GM23338 (cell line): ENCODE results near the gene ATG7. TPM values are rescaled to one million over a fixed set of nuclear protein-coding genes. Genes with fewer than 3 reads are reported as not detected.

Experiments used
- ATAC-seq: fragments of 200-7000 bp; cut with Tn5 transposase; 3 replicates; pipeline ENCODE4 v1.9.1; 2020
- DNase-seq: peaks from one replicate; pipeline ENCODE4 v3.0.0-alpha.2; 2015; ENCODE audit warnings: low spot score
- H2AFZ ChIP-seq: fragments of 200-600 bp; sonication (generic); 2 replicates; pipeline ENCODE4 v1.8.0; 2016; ENCODE audit warnings: antibody characterized with exemption, mild to moderate bottlenecking, moderate library complexity
- H3F3A ChIP-seq: fragments of 200-600 bp; sonication (generic); replicated peaks from 2 replicates; pipeline ENCODE4 v1.8.0; 2017; ENCODE audit warnings: antibody characterized with exemption, mixed run types, low read depth
- H3K27ac ChIP-seq: fragments of 200-600 bp; sonication (generic); 2 replicates; pipeline ENCODE4 v1.6.1; 2016; ENCODE audit warnings: low read depth
- H3K27me3 ChIP-seq: fragments of 200-600 bp; sonication (generic); 2 replicates; pipeline ENCODE4 v1.8.0; 2016; ENCODE audit warnings: mild to moderate bottlenecking, mixed run types, moderate library complexity; ENCODE audit not compliant: insufficient read depth
- H3K36me3 ChIP-seq: fragments of 200-600 bp; sonication (generic); 2 replicates; pipeline ENCODE4 v1.8.0; 2016; ENCODE audit warnings: mild to moderate bottlenecking; ENCODE audit not compliant: insufficient read depth
- H3K4me1 ChIP-seq: fragments of 200-600 bp; sonication (generic); 2 replicates; pipeline ENCODE4 v1.8.0; 2016; ENCODE audit warnings: mild to moderate bottlenecking, moderate library complexity; ENCODE audit not compliant: insufficient read depth
- H3K4me2 ChIP-seq: fragments of 200-600 bp; sonication (generic); 2 replicates; pipeline ENCODE4 v1.7.1; 2017; ENCODE audit warnings: mixed run types
- H3K4me3 ChIP-seq: fragments of 200-600 bp; sonication (generic); 2 replicates; pipeline ENCODE4 v1.6.1; 2016; ENCODE audit warnings: mixed run types
- H3K79me2 ChIP-seq: fragments of 200-600 bp; sonication (generic); replicated peaks from 2 replicates; pipeline ENCODE4 v1.8.0; 2017; ENCODE audit warnings: mild to moderate bottlenecking; ENCODE audit not compliant: insufficient read depth
- H3K9me2 ChIP-seq: fragments of 200-600 bp; sonication (generic); 2 replicates; pipeline ENCODE4 v1.8.0; 2017; ENCODE audit not compliant: insufficient read depth
- H4K20me1 ChIP-seq: fragments of 200-600 bp; sonication (generic); replicated peaks from 2 replicates; pipeline ENCODE4 v1.8.0; 2017; ENCODE audit warnings: mild to moderate bottlenecking; ENCODE audit not compliant: insufficient read depth
- H3K27ac Mint-ChIP-seq: 2 replicates; pipeline ENCODE4 v1.8.0; 2020; ENCODE audit warnings: inconsistent platforms, mild to moderate bottlenecking, moderate library complexity, mixed read lengths
- H3K27me3 Mint-ChIP-seq: 3 replicates; pipeline ENCODE4 v1.8.0; 2022; ENCODE audit warnings: low read depth, mild to moderate bottlenecking, moderate library complexity, mixed read lengths, inconsistent platforms; ENCODE audit not compliant: insufficient read depth, poor library complexity
- H3K36me3 Mint-ChIP-seq: 3 replicates; pipeline ENCODE4 v1.8.0; 2021; ENCODE audit warnings: low read depth, mild to moderate bottlenecking, inconsistent platforms, moderate library complexity, mixed read lengths
- H3K4me1 Mint-ChIP-seq: 3 replicates; pipeline ENCODE4 v1.8.0; 2020; ENCODE audit warnings: mild to moderate bottlenecking, inconsistent platforms, mixed read lengths
- H3K4me3 Mint-ChIP-seq: 3 replicates; pipeline ENCODE4 v1.8.0; 2021; ENCODE audit warnings: moderate library complexity, mild to moderate bottlenecking, inconsistent platforms, mixed read lengths
- H3K9me3 Mint-ChIP-seq: 3 replicates; pipeline ENCODE4 v1.8.0; 2020; ENCODE audit warnings: moderate library complexity, mild to moderate bottlenecking, inconsistent platforms, mixed read lengths
- CREB1 ChIP-seq: fragments of 250-450 bp; sonication (Bioruptor Pico); IDR thresholded peaks from 2 replicates; pipeline ENCODE4 v1.5.0; 2020; ENCODE audit warnings: low read depth, mild to moderate bottlenecking, moderate library complexity
- ETS1 ChIP-seq: IDR thresholded peaks from 2 replicates; pipeline ENCODE4 v1.6.1; 2016; ENCODE audit warnings: antibody characterized with exemption
- EZH2phosphoT487 ChIP-seq: fragments of 200-600 bp; sonication (generic); IDR thresholded peaks from one replicate; pipeline ENCODE4 v1.8.1; 2018; ENCODE audit warnings: antibody characterized with exemption; ENCODE audit not compliant: unreplicated experiment
- NANOG ChIP-seq: IDR thresholded peaks from 2 replicates; pipeline ENCODE4 v1.6.1; 2016; ENCODE audit warnings: antibody characterized with exemption, borderline replicate concordance
- STAT1 ChIP-seq: IDR thresholded peaks from one replicate; pipeline ENCODE4 v1.6.1; 2016; ENCODE audit warnings: antibody characterized with exemption; ENCODE audit not compliant: unreplicated experiment
- ZNF114 ChIP-seq: fragments of 250-450 bp; sonication (Bioruptor Pico); IDR thresholded peaks from 2 replicates; pipeline ENCODE4 v1.5.0; 2020; ENCODE audit warnings: mild to moderate bottlenecking, moderate library complexity
- ZNF331 ChIP-seq: fragments of 250-450 bp; sonication (Bioruptor Pico); IDR thresholded peaks from 2 replicates; pipeline ENCODE4 v1.5.0; 2020; ENCODE audit warnings: low read depth, mild to moderate bottlenecking, moderate library complexity
- polyA plus RNA-seq: library from polyadenylated mRNA; unstranded; fragments of >200 nt; fragmentation: Nextera tagmentation; extraction: Ambion mirVana; gene quantifications from 2 replicates; pipeline ENCODE4 v1.2.1, GENCODE V29; 2016
- total RNA-seq: library from RNA; depleted of rRNA; stranded (reverse); fragments of >200 nt; shearing (Covaris generic); gene quantifications from 2 replicates; pipeline ENCODE4 v1.2.3, GENCODE V29; 2014
- TF ChIP-seq, protein P1 (sequence below): fragments of 250-450 bp; sonication (Bioruptor Pico); IDR thresholded peaks from 2 replicates; pipeline ENCODE4 v1.5.0; 2020; ENCODE audit warnings: mild to moderate bottlenecking, moderate library complexity

ATG7 gene
- total and polyA plus RNA-seq, 2 experiments from 2014 or later: 16.2 to 36.7 TPM

- TF ChIP-seq, protein P1, sequence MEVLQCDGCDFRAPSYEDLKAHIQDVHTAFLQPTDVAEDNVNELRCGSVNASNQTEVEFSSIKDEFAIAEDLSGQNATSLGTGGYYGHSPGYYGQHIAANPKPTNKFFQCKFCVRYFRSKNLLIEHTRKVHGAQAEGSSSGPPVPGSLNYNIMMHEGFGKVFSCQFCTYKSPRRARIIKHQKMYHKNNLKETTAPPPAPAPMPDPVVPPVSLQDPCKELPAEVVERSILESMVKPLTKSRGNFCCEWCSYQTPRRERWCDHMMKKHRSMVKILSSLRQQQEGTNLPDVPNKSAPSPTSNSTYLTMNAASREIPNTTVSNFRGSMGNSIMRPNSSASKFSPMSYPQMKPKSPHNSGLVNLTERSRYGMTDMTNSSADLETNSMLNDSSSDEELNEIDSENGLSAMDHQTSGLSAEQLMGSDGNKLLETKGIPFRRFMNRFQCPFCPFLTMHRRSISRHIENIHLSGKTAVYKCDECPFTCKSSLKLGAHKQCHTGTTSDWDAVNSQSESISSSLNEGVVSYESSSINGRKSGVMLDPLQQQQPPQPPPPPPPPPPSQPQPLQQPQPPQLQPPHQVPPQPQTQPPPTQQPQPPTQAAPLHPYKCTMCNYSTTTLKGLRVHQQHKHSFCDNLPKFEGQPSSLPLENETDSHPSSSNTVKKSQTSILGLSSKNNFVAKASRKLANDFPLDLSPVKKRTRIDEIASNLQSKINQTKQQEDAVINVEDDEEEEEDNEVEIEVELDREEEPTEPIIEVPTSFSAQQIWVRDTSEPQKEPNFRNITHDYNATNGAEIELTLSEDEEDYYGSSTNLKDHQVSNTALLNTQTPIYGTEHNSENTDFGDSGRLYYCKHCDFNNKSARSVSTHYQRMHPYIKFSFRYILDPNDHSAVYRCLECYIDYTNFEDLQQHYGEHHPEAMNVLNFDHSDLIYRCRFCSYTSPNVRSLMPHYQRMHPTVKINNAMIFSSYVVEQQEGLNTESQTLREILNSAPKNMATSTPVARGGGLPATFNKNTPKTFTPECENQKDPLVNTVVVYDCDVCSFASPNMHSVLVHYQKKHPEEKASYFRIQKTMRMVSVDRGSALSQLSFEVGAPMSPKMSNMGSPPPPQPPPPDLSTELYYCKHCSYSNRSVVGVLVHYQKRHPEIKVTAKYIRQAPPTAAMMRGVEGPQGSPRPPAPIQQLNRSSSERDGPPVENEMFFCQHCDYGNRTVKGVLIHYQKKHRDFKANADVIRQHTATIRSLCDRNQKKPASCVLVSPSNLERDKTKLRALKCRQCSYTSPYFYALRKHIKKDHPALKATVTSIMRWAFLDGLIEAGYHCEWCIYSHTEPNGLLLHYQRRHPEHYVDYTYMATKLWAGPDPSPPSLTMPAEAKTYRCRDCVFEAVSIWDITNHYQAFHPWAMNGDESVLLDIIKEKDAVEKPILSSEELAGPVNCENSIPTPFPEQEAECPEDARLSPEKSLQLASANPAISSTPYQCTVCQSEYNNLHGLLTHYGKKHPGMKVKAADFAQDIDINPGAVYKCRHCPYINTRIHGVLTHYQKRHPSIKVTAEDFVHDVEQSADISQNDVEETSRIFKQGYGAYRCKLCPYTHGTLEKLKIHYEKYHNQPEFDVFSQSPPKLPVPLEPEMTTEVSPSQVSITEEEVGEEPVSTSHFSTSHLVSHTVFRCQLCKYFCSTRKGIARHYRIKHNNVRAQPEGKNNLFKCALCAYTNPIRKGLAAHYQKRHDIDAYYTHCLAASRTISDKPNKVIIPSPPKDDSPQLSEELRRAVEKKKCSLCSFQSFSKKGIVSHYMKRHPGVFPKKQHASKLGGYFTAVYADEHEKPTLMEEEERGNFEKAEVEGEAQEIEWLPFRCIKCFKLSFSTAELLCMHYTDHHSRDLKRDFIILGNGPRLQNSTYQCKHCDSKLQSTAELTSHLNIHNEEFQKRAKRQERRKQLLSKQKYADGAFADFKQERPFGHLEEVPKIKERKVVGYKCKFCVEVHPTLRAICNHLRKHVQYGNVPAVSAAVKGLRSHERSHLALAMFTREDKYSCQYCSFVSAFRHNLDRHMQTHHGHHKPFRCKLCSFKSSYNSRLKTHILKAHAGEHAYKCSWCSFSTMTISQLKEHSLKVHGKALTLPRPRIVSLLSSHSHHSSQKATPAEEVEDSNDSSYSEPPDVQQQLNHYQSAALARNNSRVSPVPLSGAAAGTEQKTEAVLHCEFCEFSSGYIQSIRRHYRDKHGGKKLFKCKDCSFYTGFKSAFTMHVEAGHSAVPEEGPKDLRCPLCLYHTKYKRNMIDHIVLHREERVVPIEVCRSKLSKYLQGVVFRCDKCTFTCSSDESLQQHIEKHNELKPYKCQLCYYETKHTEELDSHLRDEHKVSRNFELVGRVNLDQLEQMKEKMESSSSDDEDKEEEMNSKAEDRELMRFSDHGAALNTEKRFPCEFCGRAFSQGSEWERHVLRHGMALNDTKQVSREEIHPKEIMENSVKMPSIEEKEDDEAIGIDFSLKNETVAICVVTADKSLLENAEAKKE: no peak
- TF ChIP-seq EZH2phosphoT487: no peak
- TF ChIP-seq ZNF114: no peak
These were observed 84.1 kb downstream of the ATG7 start (continued) for GRCh38 chr3:11356269-11356668.

- H2AFZ ChIP-seq: no peak overlapping the region
- H3K4me1 ChIP-seq: peaks cover 8% of the 10 kb centered on the region; the same call in 1 of the 2 replicates
- H3K4me2 ChIP-seq: no peak overlapping the region
- Mint-ChIP-seq H3K4me1 (peaks cover 14% of the 10 kb centered on the region), H3K27me3 (peaks cover 3% of the 10 kb centered on the region), H3K36me3 (0 out of 3 replicates have a peak, but pooled peaks cover 8% of the 10 kb centered on the region), H3K27ac (no peak overlapping the region), H3K9me3 (no peaks in the 10 kb centered on the region), H3K4me3 (no peak overlapping the region)
- no peak overlapping the region for H3K27ac ChIP-seq
- no peak for ATAC-seq
- no peak overlapping the region for H3K4me3 ChIP-seq
- H3K9me2 ChIP-seq: no peaks in the 10 kb centered on the region
- no peaks in the 10 kb centered on the region for H3K27me3 ChIP-seq
- H3K79me2 ChIP-seq: no peaks in the 10 kb centered on the region
- no peaks in the 10 kb centered on the region for H4K20me1 ChIP-seq
- DNase-seq: no peak
- no peaks in the 10 kb centered on the region for H3F3A ChIP-seq
- H3K36me3 ChIP-seq: no peaks in the 10 kb centered on the region; the same call in 1 of the 2 replicates
- TF ChIP-seq CREB1 (no peak), STAT1 (no peak), ZNF331 (no peak), NANOG (no peak), ETS1 (no peak)
- TF ChIP-seq, protein P1: no peak
These were observed 90.4 kb downstream of the ATG7 start for GRCh38 chr3:11362600-11362999.
